Stimulated activated CD4-positive, alpha-beta T cell treated with anti-CD3 and anti-CD28 coated beads, Interleukin-4, amount 100 ng/mL, for 24 hours (primary cell): Measurements from ENCODE around the gene DNMT3A.
"Not testable (repeated sequence)": the region's sequence is repeated elsewhere in the genome, so short reads cannot be mapped to it uniquely, and the experiment has no call there.

Source experiments
- DNase-seq: peaks from one replicate; pipeline ENCODE4 v3.0.0-alpha.2; 2020

Gene DNMT3A

DNA sequence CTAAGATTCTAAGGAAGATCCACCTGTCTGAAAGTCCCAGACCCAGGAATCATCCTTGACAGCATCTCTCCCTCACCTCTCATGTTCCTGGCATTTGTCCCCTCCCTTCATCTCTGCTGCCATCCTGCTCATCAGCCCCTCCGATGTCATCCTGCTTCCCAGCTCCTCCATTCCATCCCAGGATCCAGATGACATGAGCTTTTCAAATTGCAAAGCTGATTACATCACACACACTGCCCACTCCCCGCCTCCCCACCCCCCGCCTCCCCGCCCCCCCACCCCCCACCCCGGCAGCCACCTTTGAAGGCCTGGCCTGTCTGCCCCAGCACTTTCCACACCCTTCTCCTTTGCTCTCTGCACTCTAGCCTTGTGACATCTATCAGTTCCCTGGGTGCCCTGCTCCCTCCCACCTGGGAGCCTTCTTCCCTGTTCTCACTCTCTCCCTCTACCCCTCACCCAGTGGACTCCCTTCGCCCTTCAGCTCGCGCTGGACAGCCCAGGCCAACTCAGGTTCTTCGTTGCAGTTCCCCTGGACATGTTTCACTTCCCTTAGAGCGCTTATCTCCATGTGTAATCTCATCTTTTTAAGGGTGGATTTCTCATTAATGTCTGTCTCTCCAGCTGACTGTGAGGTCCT is 61.6 kb downstream of the DNMT3A start:
- DNase-seq, result no peak

DNA sequence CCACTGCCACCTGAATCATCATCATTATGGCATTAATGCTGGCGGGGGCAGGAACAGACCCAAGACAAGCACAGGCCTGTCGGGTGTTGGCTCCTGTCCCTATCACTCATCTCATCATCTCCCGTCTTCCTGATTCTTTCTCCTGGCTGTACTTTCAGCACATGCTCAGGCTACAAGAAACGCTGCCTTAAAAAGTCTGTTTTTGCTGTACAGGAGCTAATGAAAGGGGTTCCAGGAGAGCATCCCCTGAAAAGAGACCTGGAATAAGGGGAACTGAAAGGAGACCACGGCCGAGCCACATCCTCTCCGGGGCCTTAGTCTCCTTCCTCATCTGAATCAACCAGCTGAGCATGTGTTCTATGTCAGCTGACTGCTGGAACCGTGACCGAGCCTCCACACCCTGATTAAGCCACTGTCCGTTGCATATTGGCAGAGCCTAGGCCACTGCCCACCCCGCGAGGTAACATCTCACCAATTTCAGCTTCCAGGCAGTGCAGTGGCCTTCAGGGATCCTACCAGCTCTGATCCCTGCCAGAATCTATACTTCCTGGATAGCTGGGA is 62.6 kb downstream of the DNMT3A start:
- DNase-seq, result no peak

DNA sequence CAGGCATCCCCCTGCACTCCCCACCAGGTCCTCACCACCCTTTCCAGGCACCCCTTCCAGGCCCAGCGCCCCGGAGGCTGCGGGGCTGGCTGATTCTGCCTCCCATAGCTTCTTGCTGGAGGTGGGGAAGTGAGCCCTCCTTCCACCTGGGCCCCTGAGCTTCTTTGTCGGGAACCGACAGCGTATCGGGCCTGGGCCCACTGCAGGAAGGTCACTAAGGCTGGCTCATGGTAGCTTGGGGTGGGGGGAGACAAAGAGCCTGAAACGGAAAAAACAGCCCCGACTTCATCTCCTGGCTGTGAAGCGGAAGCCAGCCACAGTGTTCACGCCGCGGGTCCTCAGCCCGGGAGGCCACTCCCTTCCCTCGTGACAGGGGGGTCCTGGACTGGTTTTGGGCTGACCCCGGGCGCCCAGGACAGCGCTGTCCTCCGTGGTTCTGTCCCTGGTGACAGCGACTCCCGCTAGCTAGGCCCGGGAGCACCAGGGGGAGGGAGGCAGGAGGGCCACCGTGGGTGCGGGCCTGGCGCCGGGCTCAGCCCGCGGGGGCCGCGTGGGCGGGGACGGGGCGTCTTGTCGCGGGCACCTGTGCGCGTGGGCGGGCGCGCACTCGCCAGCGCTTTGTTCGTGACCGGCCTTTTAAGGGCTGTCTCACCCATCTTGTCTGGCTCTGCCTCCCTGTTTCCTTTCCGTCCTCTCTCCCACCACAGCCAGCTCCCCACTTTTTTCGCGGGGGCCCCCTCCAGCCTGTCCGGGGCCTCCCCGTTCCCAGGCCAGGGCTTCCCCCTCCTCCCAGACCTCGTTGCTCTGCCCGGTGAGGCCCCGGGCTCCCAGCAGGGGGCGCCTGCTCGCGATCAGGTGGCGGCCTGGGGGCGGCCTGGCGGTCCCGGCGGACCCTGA is 64.9 kb downstream of the DNMT3A start:
- peak; percentile 72 for DNase-seq

DNA sequence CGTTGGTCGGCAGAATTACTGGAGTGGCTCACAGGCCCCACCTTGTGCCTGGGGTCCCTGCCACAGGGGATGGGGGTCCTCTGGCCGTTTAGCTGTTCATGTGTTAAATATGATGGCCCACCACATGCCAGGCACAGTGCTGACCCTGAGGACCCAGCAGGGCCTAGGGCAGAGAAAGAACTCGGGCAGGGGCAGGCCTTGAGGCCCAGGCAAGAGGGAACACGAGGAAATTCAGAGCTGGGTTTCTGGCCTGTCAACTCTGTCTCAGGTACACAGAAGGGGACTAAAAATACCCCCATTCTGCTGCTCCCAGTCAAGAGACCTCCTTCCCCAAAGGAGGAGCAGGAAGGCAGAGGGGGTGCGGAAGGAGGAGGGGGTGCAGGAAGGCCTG is 66.2 kb downstream of the DNMT3A start:
- no peak for DNase-seq

DNA sequence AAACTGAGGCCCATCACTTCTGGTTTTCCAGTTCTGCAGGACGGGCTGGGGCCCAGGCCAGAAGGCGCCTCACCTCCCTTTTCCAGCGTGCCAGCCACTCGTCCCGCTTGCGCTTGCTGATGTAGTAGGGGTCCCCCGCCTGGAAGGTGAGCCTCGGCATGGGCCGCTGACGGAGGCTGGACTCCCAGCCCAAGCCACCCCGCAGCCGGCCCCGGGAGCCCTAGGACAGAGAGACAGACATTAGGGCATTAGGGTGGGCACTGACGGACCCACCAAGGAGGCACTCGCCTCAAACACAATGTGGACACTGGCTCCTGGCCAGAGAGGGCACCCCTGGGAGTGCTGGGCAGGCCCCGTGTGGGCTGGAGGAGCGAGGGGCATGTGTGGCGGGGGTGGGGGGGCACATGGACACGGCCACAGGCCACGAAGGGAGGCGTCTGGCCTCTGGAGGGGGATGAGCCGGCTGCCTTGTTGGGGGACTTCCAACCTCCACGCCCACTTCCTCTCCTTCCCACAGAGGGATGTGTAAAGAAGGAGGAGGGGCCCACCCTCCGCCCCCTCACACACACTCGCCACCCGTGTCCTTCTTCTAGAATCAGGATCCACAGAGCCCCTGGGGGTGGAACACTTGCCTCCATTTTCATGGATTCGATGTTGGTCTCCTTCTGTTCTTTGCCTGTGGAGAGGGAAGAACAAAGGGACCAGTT is 66.7 kb downstream of the DNMT3A start:
- peak; percentile 59 for DNase-seq

DNA sequence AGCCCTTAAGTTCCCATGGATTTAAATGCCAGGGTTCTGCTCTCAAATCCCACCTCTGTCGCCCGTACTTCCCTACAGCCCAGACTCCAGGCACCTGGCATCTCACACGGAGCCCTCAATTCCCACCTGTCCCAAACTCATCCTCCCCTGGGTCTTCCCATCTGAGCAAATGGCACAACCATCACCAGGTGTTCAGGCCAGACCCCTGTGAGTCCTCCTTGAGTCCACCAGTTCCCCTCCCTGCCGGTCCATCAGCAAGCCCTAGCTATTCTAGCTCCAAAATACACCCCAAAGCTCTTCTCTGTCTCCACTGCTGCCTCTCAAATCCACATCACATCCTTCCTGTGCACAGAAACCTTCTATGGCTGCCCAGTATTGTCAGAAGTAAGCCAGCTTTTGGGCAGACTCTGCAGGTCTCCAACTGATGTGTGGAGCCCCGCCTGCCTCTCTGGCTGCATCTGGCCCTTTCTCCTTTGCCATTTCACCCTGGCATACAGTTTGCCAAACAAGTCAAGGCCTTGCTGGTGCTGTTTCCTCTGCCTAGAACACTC is 67.7 kb downstream of the DNMT3A start:
- no peak for DNase-seq

DNA sequence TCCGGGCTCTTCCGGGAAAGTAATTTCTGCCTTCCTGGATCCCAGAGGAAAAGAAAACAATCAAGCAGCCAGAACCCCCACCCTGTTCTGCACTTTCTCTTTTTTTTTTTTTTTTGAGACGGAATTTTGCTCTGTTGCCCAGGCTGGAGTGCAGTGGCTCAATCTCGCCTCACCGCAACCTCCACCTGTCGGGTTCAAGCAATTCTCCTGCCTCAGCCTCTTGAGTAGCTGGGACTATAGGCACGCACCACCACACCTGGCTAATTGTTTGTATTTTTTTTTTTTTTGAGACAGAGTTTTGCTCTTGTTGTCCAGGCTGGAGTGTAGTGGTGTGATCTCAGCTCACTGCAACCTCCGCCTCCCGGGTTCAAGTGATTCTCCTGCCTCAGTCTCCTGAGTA is 69.0 kb downstream of the DNMT3A start:
- DNase-seq, result not testable (repeated sequence)

DNA sequence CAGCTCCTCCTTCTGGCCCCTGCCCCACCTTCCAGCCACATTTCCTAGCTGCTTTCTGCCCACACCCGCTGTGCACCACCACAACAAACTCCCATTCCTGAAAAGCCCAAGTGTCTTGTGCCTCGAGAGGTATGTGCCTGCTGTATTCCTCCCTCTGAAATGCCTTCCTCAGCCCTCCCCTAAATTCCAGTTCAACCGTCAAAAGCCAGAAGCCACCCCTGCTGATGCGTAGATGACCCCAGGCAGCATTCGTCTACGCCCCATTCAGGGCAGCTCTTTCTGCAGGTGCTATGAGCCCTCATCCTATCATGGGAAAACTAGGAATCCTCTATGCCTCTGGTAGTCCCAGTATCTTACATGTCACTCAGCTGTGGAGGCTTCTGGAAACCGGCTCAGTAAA is 71.7 kb downstream of the DNMT3A start:
- no peak for DNase-seq

DNA sequence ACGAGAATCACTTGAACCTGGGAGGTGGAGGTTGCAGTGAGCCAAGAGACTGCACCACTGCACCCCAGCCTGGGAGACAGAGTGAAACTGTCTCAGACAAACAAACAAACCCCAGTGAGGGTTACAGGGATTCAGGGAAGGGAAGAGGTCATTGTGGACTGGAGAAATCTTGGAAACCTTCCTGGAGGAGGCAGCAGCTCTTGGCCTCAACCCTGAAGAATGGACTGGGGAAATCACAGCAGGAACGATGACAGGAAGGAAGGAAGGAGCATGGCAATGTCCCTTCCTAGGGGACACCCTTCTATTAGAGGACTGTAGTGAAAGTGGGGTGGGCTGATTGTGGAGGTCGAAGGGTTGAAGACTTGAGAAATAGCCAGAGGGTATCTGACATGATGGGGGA is 72.5 kb downstream of the DNMT3A start:
- DNase-seq, result no peak

DNA sequence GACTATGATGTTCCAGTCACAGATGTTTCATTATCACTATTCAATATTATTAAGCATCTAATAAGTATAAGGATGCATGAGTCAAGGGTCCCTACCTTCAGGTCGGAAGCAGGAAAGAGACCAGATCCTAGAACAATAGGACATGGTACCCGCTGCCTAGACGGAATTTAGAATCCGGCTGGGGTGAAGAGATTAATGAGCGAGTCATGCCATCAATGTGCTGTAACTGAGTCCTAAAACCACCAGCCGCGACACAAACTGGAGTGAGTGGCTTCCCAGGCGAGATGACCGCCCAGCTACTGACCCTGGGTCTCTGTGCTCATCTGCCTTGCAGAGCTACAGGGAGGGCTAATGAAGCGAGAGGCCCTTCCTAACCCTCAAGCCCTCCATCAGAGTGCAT is 73.6 kb downstream of the DNMT3A start:
- no peak for DNase-seq

DNA sequence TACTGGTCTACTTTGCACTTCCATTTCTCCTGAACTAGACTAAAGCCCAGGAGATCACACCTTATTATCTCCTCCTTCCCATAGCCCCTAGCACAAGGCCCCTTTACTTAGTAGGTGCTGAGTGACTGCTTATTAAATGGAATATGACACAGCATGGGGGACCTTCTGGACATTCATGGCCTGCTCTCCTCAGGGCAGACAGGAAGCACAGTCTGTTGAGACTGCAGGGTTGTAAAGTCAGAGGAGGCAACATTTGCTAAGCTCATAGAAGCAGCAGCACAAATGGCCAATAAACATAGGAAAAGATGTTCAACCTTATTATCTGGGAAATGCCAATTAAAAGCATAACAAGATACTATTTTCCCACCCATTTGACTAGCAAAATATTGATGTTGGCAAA is 75.3 kb downstream of the DNMT3A start:
- DNase-seq, result no peak

DNA sequence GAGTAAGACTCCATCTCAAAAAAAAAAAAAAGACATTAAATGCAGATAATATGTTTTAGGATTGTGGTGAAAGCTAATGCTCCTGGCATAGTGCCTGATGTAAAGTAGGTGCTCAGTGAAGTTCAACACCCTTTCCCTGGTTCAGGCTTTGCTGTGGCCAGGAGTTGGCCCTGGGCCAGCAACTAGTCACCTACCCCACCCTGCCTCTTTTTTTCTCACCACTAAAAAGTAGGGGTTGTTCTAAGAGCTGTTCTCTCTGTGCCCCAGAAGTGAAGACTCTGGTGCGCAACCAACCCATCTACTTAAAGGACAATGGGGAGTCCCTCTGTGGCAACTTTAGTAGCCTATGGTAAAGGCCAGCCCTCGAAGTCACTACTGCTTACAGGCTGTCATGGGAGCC is 75.9 kb downstream of the DNMT3A start:
- DNase-seq, result no peak

DNA sequence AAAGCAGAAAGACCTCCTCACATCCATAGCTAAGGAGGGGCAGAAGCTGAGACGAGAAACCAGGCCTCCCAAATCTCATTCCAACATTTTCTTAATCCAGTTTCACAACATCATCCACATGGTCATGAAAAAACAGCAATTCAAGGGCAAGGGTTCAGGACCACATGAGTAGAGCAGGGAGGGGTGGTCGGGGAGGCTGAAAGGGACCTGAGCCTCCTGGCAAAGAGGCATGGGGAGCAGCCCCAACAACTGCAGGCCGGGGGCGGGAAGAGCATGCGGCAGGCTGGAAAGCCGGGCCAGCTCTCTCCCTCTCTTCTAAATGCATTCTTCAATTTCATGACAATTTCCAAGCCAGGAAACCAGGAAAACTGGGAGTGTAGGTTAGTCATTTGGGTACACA is 76.7 kb downstream of the DNMT3A start:
- DNase-seq, result no peak

DNA sequence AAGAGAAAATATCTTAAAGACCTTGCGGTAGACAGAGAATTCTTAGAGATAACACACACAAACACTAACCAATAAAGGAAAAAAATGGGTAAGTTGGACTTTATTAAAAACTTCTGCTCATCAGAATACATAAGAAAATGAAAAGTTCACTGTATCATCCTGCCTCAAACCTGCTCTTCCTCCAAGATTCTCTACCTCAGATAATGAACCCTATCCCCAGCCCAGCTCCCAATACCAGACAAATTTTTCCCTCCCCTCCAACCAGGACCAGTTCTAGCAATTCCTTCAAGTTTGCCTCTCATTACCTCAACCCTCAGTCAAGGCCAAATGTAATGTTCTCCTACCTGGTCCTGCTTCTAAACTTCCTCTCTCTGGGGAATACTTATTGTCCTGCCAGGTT is 79.4 kb downstream of the DNMT3A start:
- DNase-seq, result no peak

DNA sequence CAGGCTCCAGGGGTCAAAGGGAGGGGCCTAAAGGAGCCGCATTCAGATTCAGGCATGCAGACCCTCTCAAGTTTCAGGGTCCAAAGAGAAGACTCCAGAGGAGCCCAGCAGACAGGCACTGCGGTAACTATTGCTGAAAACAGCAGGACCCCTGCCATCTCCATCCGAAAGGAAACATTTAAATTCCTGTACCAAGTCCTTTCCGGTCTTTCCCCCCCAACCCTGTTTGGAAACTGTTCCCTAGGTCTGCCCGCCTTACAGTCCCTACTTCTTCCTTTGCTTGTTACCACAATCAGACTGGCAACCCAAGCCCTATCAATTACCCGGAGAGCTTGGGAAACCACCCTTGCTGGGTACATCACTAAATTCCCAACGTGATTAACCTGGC is 82.0 kb downstream of the DNMT3A start:
- no peak for DNase-seq

DNA sequence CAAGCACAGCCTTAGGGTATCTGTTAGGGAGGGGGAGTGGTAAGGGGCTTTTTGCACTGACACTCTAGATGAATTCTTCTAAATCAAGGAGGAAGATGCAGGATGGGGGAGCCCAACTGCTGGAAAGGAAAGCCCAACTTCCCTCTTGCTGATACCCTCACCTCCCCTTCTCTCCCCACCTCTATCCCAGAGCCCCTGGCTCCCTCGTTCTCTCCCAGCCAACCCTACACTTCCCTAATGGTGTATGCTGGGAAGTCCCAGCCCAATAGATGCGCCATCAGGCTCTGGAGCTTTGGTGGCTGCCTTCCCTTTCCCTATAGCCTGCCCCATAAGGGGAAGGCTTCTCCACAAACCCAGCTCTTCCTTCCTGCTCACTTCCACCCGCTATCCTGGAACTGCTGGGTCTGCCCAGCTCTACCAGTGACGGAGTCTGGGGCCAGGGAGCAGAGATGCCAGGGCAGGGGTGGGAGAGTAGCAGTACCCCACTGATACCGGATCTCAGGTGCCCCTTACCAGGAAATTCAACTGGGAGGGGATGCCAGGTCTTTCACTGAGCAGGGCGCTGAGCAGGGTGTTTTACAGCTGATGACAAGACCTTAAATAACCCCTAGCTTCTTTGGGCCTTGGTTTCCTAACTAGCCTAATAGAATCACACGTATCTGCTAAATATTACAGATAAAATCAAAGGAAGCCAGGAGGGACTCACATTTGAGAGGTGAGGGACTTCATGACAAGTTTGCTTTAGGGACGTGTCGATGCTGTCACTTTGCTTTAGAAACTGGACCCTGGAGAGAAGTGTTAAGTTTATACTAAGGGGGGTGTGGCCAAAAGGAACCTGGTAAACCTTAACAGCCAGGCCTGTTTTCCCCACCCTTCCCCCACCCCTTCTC is 82.6 kb downstream of the DNMT3A start:
- no peak for DNase-seq

DNA sequence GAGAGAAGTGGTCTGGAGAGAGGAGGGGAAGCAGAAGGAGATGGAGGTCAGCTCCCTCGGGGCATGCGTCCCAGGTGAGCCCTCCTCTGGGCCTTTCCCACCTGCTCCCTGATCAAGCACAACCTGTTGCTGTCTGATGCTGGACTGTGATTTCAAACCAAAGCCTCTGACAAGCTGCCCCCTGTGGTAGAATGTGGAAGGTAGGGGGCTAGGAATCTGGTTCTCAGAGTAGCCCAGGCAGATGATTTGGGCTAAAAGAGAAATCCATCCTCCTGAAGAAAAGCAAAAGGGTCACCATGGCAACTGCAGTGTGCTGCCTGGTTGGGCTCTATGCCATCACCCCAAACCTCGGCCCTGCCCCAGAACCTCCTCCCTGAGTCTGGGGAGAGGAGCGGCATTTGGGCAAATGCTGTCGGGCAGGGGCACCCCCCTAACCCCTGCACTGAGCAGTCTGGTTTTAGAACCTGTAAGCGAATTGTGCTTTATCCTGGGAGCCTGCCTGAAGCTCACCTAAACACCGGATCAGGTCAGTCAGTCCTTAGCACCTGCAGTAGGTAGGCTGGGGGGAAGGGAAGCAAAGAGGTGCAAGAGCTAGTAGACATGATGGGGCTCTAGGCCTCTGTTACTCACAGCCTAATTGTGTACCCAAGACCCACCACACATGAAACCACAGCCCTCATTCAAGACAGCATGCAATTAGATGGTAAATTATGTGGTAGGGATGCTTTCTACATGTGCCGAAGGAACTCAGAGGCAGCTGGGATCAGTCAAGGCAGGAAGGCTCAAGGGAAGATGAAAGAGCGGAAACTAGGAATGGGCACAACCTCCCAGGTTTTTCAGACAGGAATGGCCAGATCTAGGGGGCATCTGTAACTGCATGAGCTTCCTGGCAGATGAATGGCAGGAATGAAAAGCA is 83.5 kb downstream of the DNMT3A start:
- no peak for DNase-seq

DNA sequence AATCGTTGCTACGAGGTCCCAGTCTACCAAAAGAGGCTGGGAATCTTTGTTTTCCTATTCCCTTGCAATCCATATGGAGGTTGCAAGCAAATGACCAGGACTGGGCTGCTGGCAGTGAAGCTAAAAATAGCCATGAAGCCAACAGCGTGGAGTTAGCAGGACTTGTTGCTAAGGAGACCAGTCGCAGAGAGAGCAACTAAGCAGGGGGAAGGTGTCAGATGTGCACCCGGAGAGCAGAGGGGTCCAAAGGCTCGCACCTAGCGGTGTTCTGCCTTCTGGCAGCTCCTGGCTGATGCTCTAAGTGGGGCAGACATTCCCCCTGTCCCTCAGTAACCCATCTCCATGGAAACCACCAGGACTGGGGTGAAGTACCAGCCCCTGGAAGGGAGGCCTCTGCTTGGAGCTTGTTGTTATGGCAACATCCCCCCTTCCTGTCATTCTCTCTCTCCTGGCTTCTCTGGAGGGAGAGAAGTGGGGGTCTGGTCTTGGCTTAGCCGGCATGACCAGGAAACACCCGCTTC is 84.6 kb downstream of the DNMT3A start:
- no peak for DNase-seq

DNA sequence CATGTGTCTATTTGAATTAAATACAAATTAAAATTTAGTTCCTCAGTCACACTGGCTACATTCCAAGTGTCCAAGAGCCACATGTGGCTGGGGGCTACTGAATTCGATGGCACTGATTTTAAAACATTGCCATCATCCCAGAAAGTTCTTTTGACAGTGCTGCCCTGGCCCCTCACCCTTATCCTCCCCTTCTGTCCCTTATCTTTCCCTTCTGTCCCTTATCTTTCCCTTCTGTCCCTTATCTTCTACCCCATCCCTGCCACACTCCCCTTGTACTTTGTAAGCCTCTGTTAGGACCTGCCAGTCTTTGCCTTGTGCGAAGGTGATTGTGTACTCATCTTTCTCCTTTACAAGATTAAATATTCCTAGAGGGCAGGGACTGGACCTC is 85.2 kb downstream of the DNMT3A start:
- DNase-seq, result no peak

DNA sequence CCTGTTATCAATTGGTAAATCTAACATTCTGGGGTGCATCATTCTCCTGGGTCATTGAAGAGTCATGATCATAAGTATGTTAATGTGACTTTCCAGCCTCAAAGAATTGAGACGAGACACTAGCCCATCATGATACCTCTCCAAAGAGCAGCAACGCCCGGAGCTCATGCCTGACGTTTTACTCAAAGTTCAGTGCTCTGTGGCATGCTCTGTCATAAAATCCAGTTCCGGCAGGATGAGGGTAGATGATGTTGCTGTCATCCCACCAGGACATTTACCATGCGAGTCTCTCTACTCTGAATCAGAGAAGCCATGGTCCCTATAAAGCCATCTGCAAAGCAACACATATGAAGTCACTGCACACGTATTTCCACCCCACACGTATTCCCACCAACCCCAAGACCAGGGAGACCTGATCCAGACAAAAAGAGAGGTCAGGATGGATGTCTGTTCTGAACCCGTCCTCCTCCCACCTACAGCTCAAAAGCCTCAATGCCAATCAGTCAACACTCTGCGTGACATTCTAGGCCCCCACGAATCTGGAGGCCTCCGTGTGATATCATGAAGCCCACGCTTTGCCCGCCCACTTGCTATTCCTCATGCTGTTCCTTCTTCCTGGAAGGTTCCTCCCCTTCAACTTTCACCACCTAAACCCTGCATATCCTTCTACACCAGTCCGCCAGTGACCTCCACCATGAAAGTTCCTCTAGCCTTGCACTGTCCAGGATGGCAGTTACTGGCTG is 85.8 kb downstream of the DNMT3A start:
- no peak for DNase-seq
